GM10248 (cell line): ENCODE results near the gene TMEFF2.

Experiments used
- CTCF ChIA-PET: fragments of 300-600 bp; sonication (Branson Sonifier 250); formaldehyde crosslinking; extraction: SDS; loops from one replicate; lab custom pipeline; 2021; ENCODE audit warnings: antibody characterized with exemption; lab: Yijun Ruan, JAX
- POLR2A ChIA-PET: fragments of 350-650 bp; sonication (Branson Sonifier 250); formaldehyde crosslinking; extraction: SDS; loops from one replicate; lab custom pipeline; 2020; ENCODE audit warnings: antibody characterized with exemption; lab: Yijun Ruan, JAX
- DNase-seq: peaks from one replicate; pipeline ENCODE4 v3.0.0; 2012; ENCODE audit errors: extremely low spot score
- CTCF ChIP-seq: IDR thresholded peaks from 2 replicates; pipeline ENCODE4 v1.5.1; 2012; ENCODE audit warnings: mild to moderate bottlenecking, low read depth; ENCODE audit errors: extremely low read depth, missing control alignments, control extremely low read depth

The TMEFF2 gene

GRCh38 chr2:192202373-192202772 lies 7.6 kb upstream of the TMEFF2 start:
- DNase-seq, result no peak
- ChIA-PET CTCF (no interaction called here), POLR2A (no interaction called here)
- TF ChIP-seq CTCF, result no peak

- TF ChIP-seq CTCF, result no peak
- CTCF ChIA-PET, result interaction anchor here (1.9 kb wide), 1 partner anchor 39 kb away, joined by 5 read pairs; no protein-coding TSS in a partner anchor
- POLR2A ChIA-PET, result no interaction called here
- no peak for DNase-seq
These were observed 6.4 kb upstream of the TMEFF2 start for GRCh38 chr2:192201116-192201515.

GRCh38 chr2:192197357-192197756 lies 2.6 kb upstream of the TMEFF2 start:
- no peak for DNase-seq
- POLR2A ChIA-PET, result no interaction called here
- TF ChIP-seq CTCF, result no peak
- CTCF ChIA-PET, result no interaction called here

- TF ChIP-seq CTCF, result no peak
- DNase-seq, result no peak
- ChIA-PET POLR2A (no interaction called here), CTCF (interaction anchor here (1.1 kb wide), 1 partner anchor 10 kb away, joined by 5 read pairs; no protein-coding TSS in a partner anchor)
These were observed 1.9 kb upstream of the TMEFF2 start for GRCh38 chr2:192196421-192197194.

GRCh38 chr2:192195548-192196418 lies 1.1 kb upstream of the TMEFF2 start:
- CTCF ChIA-PET, result interaction anchor here (1.1 kb wide), 1 partner anchor 11 kb away, joined by 5 read pairs; no protein-coding TSS in a partner anchor
- POLR2A ChIA-PET, result no interaction called here
- DNase-seq, result peak; percentile 25
- no peak for TF ChIP-seq CTCF

- ChIA-PET POLR2A (no interaction called here), CTCF (interaction anchor here (1.0 to 1.8 kb wide), 2 partner anchors 12 to 32 kb away, joined by 6 read pairs; no protein-coding TSS in a partner anchor)
- no peak for DNase-seq
- no peak for TF ChIP-seq CTCF
These were observed 368 bp downstream of the TMEFF2 start for GRCh38 chr2:192194265-192194865.
